K562 (cell line): ENCODE results near the gene ZNF598. TPM values are rescaled to one million over a fixed set of nuclear protein-coding genes. Genes with fewer than 3 reads are reported as not detected.

Experiments used
- AFF4 ChIP-seq: sonication (generic); formaldehyde crosslinking; IDR thresholded peaks from 2 replicates; pipeline ENCODE4 v1.8.0; 2023; ENCODE audit warnings: mild to moderate bottlenecking, missing genetic modification reagents
- CC2D1A ChIP-seq: fragments of 450-650 bp; IDR thresholded peaks from 2 replicates; pipeline ENCODE4 v1.6.1; 2017; ENCODE audit warnings: mild to moderate bottlenecking
- E2F4 ChIP-seq: sonication (generic); formaldehyde crosslinking; IDR thresholded peaks from 2 replicates; pipeline ENCODE4 v1.8.0; 2022; ENCODE audit warnings: mild to moderate bottlenecking, low read depth, missing genetic modification reagents
- HMG20B ChIP-seq: fragments of 250-450 bp; sonication (Bioruptor Pico); IDR thresholded peaks from 2 replicates; pipeline ENCODE4 v1.5.0; 2021; ENCODE audit warnings: mild to moderate bottlenecking
- MNT ChIP-seq, 2 experiments: fragments of 450-650 bp; conservative IDR thresholded peaks; 2 replicates each; pipeline ENCODE4 v1.6.1; 2017; ENCODE audit warnings: mild to moderate bottlenecking in 2 of 2, moderate library complexity in 2 of 2
- MTA2 ChIP-seq: fragments of 450-650 bp; IDR thresholded peaks from 2 replicates; pipeline ENCODE4 v1.6.1; 2016; ENCODE audit warnings: low read depth
- NR2C2 ChIP-seq, 2 experiments: fragments of 200-800 bp in 1 of 2; sonication (Bioruptor generic) in 1 of 2; sonication (generic) in 1 of 2; formaldehyde crosslinking in 1 of 2; IDR thresholded peaks; 2 replicates each; pipeline versions ENCODE4 v1.6.1 to v1.8.0; 2016 to 2022; ENCODE audit warnings: mild to moderate bottlenecking in 1 of 2, missing compliant biosample characterization in 1 of 2, missing genetic modification characterization in 1 of 2, missing genetic modification reagents in 1 of 2
- PHB ChIP-seq: fragments of 250-450 bp; sonication (Bioruptor Pico); IDR thresholded peaks from 2 replicates; pipeline ENCODE4 v1.5.0; 2021
- RFX5 ChIP-seq: IDR thresholded peaks from 2 replicates; pipeline ENCODE4 v1.6.1; 2011; ENCODE audit warnings: low read depth, mild to moderate bottlenecking, improper control_type of control experiment, low read length
- SMARCC2 ChIP-seq: fragments of 450-650 bp; IDR thresholded peaks from 2 replicates; pipeline ENCODE4 v1.6.1; 2017; ENCODE audit warnings: antibody characterized with exemption, moderate library complexity, mild to moderate bottlenecking, low read depth
- ZNF224 ChIP-seq: sonication (generic); formaldehyde crosslinking; IDR thresholded peaks from 2 replicates; pipeline ENCODE4 v1.8.0; 2022; ENCODE audit warnings: mild to moderate bottlenecking, missing genetic modification reagents
- polyA plus RNA-seq, 8 experiments: library from polyadenylated mRNA; depleted of rRNA in 4 of 8; stranded (reverse) in 5 of 8; unstranded in 3 of 8; fragments of >200 nt; fragmentation: Nextera tagmentation in 2 of 8; fragmentation: Illumina TruSeq in 1 of 8; extraction: Ambion mirVana in 2 of 8; extraction: Trizol in 1 of 8; gene quantifications; 2 replicates each; pipeline versions ENCODE4 v1.2.1 to v1.2.3, GENCODE V29; 2011 to 2014; ENCODE audit warnings: inconsistent platforms in 1 of 8, missing spikeins in 1 of 8
- total RNA-seq, 7 experiments: library from RNA; depleted of rRNA in 6 of 7; stranded (reverse); fragments of >200 nt in 6 of 7; fragmentation: Illumina TruSeq in 2 of 7; extraction: Trizol in 2 of 7; gene quantifications; 2 replicates each; pipeline versions ENCODE4 v1.2.1 to v1.2.3, GENCODE V29; 2011 to 2021; ENCODE audit warnings: low replicate concordance in 1 of 7

The ZNF598 gene
- total and polyA plus RNA-seq, 9 of the 15 experiments (the other 6 are each of a cell fraction or from before 2014, with no cell fraction given), result 0.11 to 115 (median 29.6) TPM

- peak; percentile 80 to 91 for TF ChIP-seq MNT (conservative IDR thresholded peaks at IDR 0.05)
- TF ChIP-seq ZNF224 (CRISPR knock-in tag), result no peak
- no peak for TF ChIP-seq RFX5
- no peak for TF ChIP-seq SMARCC2
- 0 out of 2 replicates have a peak, but pooled peaks have one; percentile 8 for TF ChIP-seq E2F4
- no peak for TF ChIP-seq CC2D1A
- TF ChIP-seq NR2C2 (CRISPR knock-in tag; IDR thresholded peaks at IDR 0.05), result 0 out of 2 replicates have a peak, but pooled peaks have one; percentile 16
- TF ChIP-seq NR2C2 (tag; IDR thresholded peaks at IDR 0.05), result no peak
- no peak for TF ChIP-seq AFF4 (CRISPR knock-in tag)
- TF ChIP-seq HMG20B (CRISPR knock-in tag), result no peak
- TF ChIP-seq PHB (CRISPR knock-in tag), result no peak
- no peak for TF ChIP-seq MTA2
These were observed 5.6 kb downstream of the ZNF598 start (continued) for GRCh38 chr16:2003827-2004641.
